Activated CD4-positive, alpha-beta T cell treated with anti-CD3 and anti-CD28 coated beads, Interleukin-10, Interleukin-2, amounts not matched to agents 100 ng/mL and 50 ng/mL, durations not matched to agents 16 hours and 8 hours (primary cell): Measurements from ENCODE around the gene SUSD4.

Experiments
- DNase-seq: peaks from one replicate; pipeline ENCODE4 v3.0.0-alpha.2; 2020

The SUSD4 gene

GRCh38 chr1:223355699-223356098 lies 8.3 kb downstream of the SUSD4 start:
- no peak for DNase-seq

- DNase-seq = no peak
These were observed 10.0 kb downstream of the SUSD4 start for GRCh38 chr1:223353939-223354338.

GRCh38 chr1:223352944-223353343 lies 11.0 kb downstream of the SUSD4 start:
- DNase-seq = no peak

- no peak for DNase-seq
These were observed 13.5 kb downstream of the SUSD4 start for GRCh38 chr1:223350361-223350908.

GRCh38 chr1:223349241-223349640 lies 14.7 kb downstream of the SUSD4 start:
- no peak for DNase-seq

GRCh38 chr1:223348439-223348838 lies 15.5 kb downstream of the SUSD4 start:
- DNase-seq = no peak

GRCh38 chr1:223347583-223347982 lies 16.4 kb downstream of the SUSD4 start:
- DNase-seq = no peak

- no peak for DNase-seq
These were observed 17.7 kb downstream of the SUSD4 start for GRCh38 chr1:223346311-223346710.

- no peak for DNase-seq
These were observed 18.3 kb downstream of the SUSD4 start for GRCh38 chr1:223345720-223346119.

- DNase-seq = no peak
These were observed 19.5 kb downstream of the SUSD4 start for GRCh38 chr1:223344491-223344890.

- no peak for DNase-seq
These were observed 20.3 kb downstream of the SUSD4 start for GRCh38 chr1:223343692-223344091.

- DNase-seq = no peak
These were observed 22.9 kb downstream of the SUSD4 start for GRCh38 chr1:223341121-223341520.

- no peak for DNase-seq
These were observed 23.3 kb downstream of the SUSD4 start for GRCh38 chr1:223340637-223341036.

GRCh38 chr1:223339861-223340260 lies 24.1 kb downstream of the SUSD4 start:
- DNase-seq = no peak

GRCh38 chr1:223338811-223339746 lies 24.9 kb downstream of the SUSD4 start:
- no peak for DNase-seq

GRCh38 chr1:223337174-223337869 lies 26.7 kb downstream of the SUSD4 start:
- DNase-seq = no peak

GRCh38 chr1:223334156-223334555 lies 29.8 kb downstream of the SUSD4 start:
- no peak for DNase-seq

GRCh38 chr1:223332997-223333396 lies 31.0 kb downstream of the SUSD4 start:
- no peak for DNase-seq

GRCh38 chr1:223331929-223332328 lies 32.0 kb downstream of the SUSD4 start:
- DNase-seq = no peak

- no peak for DNase-seq
These were observed 32.7 kb downstream of the SUSD4 start for GRCh38 chr1:223331301-223331700.

- DNase-seq = no peak
These were observed 33.5 kb downstream of the SUSD4 start for GRCh38 chr1:223330466-223330865.

GRCh38 chr1:223329664-223330415 lies 34.1 kb downstream of the SUSD4 start:
- DNase-seq = no peak

GRCh38 chr1:223329252-223329651 lies 34.7 kb downstream of the SUSD4 start:
- DNase-seq = no peak
